Activated B cell treated with CpG ODN at 0.5 μM for 24 hours (primary cell): Measurements from ENCODE around the gene LY6G6F. TPM values are rescaled to one million over a fixed set of nuclear protein-coding genes. Genes with fewer than 3 reads are reported as not detected.

Experiments used
- ATAC-seq: fragments of 200-7000 bp; cut with Tn5 transposase; one replicate; pipeline ENCODE4 v1.10.0; 2021; ENCODE audit warnings: low read depth, mild to moderate bottlenecking, moderate library complexity
- CTCF ChIA-PET: fragments of 350-600 bp; sonication (Branson Sonifier 250); formaldehyde crosslinking; loops from one replicate; lab custom pipeline; 2021; ENCODE audit warnings: antibody characterized with exemption; lab: Charles Lee
- POLR2A ChIA-PET: fragments of 350-600 bp; sonication (Branson Sonifier 250); formaldehyde crosslinking; loops from one replicate; lab custom pipeline; 2021; ENCODE audit warnings: antibody characterized with exemption; lab: Charles Lee
- DNase-seq: peaks from one replicate; pipeline ENCODE4 v3.0.0; 2022
- H3K27ac Mint-ChIP-seq: one replicate; pipeline ENCODE4 v1.8.0; 2020; ENCODE audit warnings: mixed read lengths
- H3K27me3 Mint-ChIP-seq: one replicate; pipeline ENCODE4 v1.8.0; 2021; ENCODE audit warnings: mixed read lengths
- H3K36me3 Mint-ChIP-seq: one replicate; pipeline ENCODE4 v1.8.0; 2021; ENCODE audit warnings: low read depth, mixed read lengths
- H3K4me1 Mint-ChIP-seq: one replicate; pipeline ENCODE4 v1.8.0; 2021; ENCODE audit warnings: mixed read lengths
- H3K4me3 Mint-ChIP-seq: one replicate; pipeline ENCODE4 v1.8.0; 2020; ENCODE audit warnings: mild to moderate bottlenecking, mixed read lengths
- H3K9me3 Mint-ChIP-seq: one replicate; pipeline ENCODE4 v1.8.0; 2020; ENCODE audit warnings: mixed read lengths
- CTCF ChIP-seq: fragments of 200-600 bp; IDR thresholded peaks from one replicate; pipeline ENCODE4 v1.8.0; 2022; ENCODE audit warnings: antibody characterized with exemption, mild to moderate bottlenecking
- intact Hi-C: fragments of 100-400 bp; cut with micrococcal nuclease; formaldehyde crosslinking; loops from one replicate; pipeline ENCODE4 v1.15.1; 2024
- total RNA-seq: library from RNA; stranded (reverse); gene quantifications from 2 replicates; pipeline ENCODE4 v1.2.3, GENCODE V29; 2022

LY6G6F gene
- total RNA-seq, 1 donor from 2014 or later: not detected

DNA sequence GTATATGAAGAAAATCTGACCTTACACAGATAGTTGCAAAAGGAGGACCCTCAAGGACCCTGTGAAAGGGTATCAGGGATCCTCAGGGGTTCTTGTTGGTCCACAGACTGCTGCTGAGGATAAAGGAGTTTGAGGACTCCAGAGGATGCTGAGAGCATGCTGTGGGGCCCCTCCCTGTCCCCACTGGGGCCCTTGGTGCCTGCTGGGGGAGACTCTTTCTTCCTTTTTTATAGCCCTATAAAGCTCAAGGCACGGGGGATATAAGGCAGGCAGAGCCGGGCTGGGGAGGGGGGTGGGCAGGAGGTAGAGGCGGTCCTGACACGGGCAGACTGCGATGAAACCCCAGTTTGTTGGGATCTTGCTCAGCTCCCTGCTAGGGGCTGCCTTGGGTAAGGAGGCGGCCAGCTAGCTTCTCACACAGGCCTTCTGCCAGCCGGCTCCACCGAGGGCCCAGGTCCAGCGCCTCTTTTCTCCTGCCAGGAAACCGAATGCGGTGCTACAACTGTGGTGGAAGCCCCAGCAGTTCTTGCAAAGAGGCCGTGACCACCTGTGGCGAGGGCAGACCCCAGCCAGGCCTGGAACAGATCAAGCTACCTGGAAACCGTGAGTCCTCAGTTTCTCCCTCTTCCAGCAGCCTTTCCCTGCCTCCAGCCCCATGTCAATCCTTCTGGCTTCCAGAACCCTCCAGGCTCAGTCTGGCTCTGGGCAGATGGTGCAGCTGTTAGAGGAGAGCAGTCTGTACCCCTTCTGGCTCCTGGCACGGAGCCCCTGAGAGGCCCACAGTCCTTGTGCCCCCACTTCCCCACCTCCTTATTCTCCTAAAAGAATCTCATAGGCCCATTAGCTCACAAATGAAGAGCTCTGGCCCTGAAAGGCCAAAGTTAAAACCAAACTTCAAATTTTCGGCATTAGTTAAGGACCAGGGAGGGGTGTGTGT lies 8.6 kb downstream of the LY6G6F start, which contains the start of gene LY6G6D:
TSS of gene LY6G6D (plus strand) at position 327 of the 937 bp plus-strand sequence. CDS start at position 335, 8 bp downstream.
- Mint-ChIP-seq H3K27ac (no peak within 1 kb of the TSS), H3K4me1 (peaks cover 12% of the 10 kb centered on the region), H3K9me3 (no peaks in the 10 kb centered on the region), H3K27me3 (no peaks in the 10 kb centered on the region), H3K36me3 (no peaks in the 10 kb centered on the region), H3K4me3 (no peak within 1 kb of the TSS)
- POLR2A ChIA-PET: interaction anchor here (0.6 to 1.3 kb wide), 5 partner anchors 12 to 147 kb away, joined by 3 to 4 read pairs (median 4); partner anchors contain the start of gene ABHD16A
- intact Hi-C loops: no loop called here
- DNase-seq (no peak), ATAC-seq (no peak)
- CTCF ChIA-PET: no interaction called here
- TF ChIP-seq CTCF: no peak

- intact Hi-C loops: no loop called here
- Mint-ChIP-seq H3K4me1 (no peaks in the 10 kb centered on the region), H3K9me3 (no peaks in the 10 kb centered on the region), H3K27me3 (no peaks in the 10 kb centered on the region), H3K27ac (no peak overlapping the region), H3K36me3 (no peaks in the 10 kb centered on the region), H3K4me3 (no peak overlapping the region)
- TF ChIP-seq CTCF: no peak
- no peak for ATAC-seq
- POLR2A ChIA-PET: no interaction called here
- DNase-seq: no peak
- CTCF ChIA-PET: no interaction called here
Observed at GRCh38 chr6:31717499-31718222, 11.0 kb downstream of the LY6G6F start.

DNA sequence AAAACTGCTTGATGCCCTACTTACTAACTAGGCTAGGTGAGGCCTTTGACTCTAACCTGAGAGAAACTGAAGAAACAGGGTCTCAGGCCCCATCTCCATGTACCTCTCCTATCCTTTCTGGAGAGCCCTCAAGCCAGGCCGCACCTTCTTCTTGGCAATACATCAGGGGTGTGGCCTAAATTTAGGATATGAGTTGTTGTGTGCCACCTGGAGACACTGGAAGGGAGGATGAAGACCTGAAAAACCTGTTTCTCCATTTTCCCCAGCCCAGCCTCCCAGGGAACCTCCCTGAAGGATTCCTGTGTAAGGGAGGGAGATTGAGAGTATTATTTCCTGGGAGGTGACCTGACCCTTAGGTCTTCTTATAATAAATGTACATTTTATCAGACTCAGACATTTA lies 11.6 kb downstream of the LY6G6F start:
- Mint-ChIP-seq H3K27me3 (no peaks in the 10 kb centered on the region), H3K36me3 (no peaks in the 10 kb centered on the region), H3K9me3 (no peaks in the 10 kb centered on the region), H3K4me3 (no peak overlapping the region), H3K4me1 (peaks cover 2% of the 10 kb centered on the region), H3K27ac (no peak overlapping the region)
- CTCF ChIA-PET: no interaction called here
- DNase-seq (no peak), ATAC-seq (no peak)
- intact Hi-C loops: no loop called here
- POLR2A ChIA-PET: no interaction called here
- no peak for TF ChIP-seq CTCF

- POLR2A ChIA-PET: interaction anchor here (0.6 to 0.7 kb wide), 2 partner anchors 30 to 95 kb away, joined by 3 to 4 read pairs; no protein-coding TSS in a partner anchor
- Mint-ChIP-seq H3K27me3 (no peaks in the 10 kb centered on the region), H3K27ac (no peak overlapping the region), H3K36me3 (no peaks in the 10 kb centered on the region), H3K4me1 (peaks cover 7% of the 10 kb centered on the region), H3K4me3 (no peak overlapping the region), H3K9me3 (no peaks in the 10 kb centered on the region)
- TF ChIP-seq CTCF: no peak
- CTCF ChIA-PET: no interaction called here
- intact Hi-C loops: no loop called here
- DNase-seq (no peak), ATAC-seq (no peak)
Observed at GRCh38 chr6:31719001-31719400, 12.3 kb downstream of the LY6G6F start.
